WERI-Rb-1 (cell line): ENCODE data around the gene ZBTB4.

Experiments used
- DNase-seq: peaks from one replicate; pipeline ENCODE4 v3.0.0-alpha.2; 2020
- H3K27ac ChIP-seq: fragments of 250-450 bp; sonication (Bioruptor Pico); 2 replicates; pipeline ENCODE4 v1.5.1; 2020; ENCODE audit warnings: mild to moderate bottlenecking, moderate library complexity
- H3K27me3 ChIP-seq: fragments of 250-450 bp; sonication (Bioruptor Pico); 2 replicates; pipeline ENCODE4 v1.5.1; 2021; ENCODE audit warnings: mild to moderate bottlenecking, low read depth, moderate library complexity; ENCODE audit not compliant: insufficient read depth, severe bottlenecking
- H3K36me3 ChIP-seq: fragments of 250-450 bp; sonication (Bioruptor Pico); 2 replicates; pipeline ENCODE4 v1.5.1; 2020; ENCODE audit warnings: mild to moderate bottlenecking, moderate library complexity
- H3K4me3 ChIP-seq: 2 replicates; pipeline ENCODE4 v1.5.1; 2011; ENCODE audit warnings: low read depth, mild to moderate bottlenecking, control low read depth, low read length
- H3K9me3 ChIP-seq: fragments of 250-450 bp; sonication (Bioruptor Pico); 2 replicates; pipeline ENCODE4 v1.5.1; 2021; ENCODE audit warnings: mild to moderate bottlenecking, moderate library complexity; ENCODE audit not compliant: severe bottlenecking
- CTCF ChIP-seq: IDR thresholded peaks from 2 replicates; pipeline ENCODE4 v1.5.1; 2011; ENCODE audit warnings: low read depth, mild to moderate bottlenecking, control low read depth, inconsistent platforms, low read length

The ZBTB4 gene

GRCh38 chr17:7445619-7445968 is 33.8 kb downstream of the ZBTB4 start:
- Histone ChIP-seq H3K36me3 (no peaks in the 10 kb centered on the region), H3K27me3 (no peaks in the 10 kb centered on the region), H3K4me3 (no peak overlapping the region), H3K9me3 (no peaks in the 10 kb centered on the region), H3K27ac (no peak overlapping the region)
- no peak for TF ChIP-seq CTCF
- DNase-seq: no peak

DNA sequence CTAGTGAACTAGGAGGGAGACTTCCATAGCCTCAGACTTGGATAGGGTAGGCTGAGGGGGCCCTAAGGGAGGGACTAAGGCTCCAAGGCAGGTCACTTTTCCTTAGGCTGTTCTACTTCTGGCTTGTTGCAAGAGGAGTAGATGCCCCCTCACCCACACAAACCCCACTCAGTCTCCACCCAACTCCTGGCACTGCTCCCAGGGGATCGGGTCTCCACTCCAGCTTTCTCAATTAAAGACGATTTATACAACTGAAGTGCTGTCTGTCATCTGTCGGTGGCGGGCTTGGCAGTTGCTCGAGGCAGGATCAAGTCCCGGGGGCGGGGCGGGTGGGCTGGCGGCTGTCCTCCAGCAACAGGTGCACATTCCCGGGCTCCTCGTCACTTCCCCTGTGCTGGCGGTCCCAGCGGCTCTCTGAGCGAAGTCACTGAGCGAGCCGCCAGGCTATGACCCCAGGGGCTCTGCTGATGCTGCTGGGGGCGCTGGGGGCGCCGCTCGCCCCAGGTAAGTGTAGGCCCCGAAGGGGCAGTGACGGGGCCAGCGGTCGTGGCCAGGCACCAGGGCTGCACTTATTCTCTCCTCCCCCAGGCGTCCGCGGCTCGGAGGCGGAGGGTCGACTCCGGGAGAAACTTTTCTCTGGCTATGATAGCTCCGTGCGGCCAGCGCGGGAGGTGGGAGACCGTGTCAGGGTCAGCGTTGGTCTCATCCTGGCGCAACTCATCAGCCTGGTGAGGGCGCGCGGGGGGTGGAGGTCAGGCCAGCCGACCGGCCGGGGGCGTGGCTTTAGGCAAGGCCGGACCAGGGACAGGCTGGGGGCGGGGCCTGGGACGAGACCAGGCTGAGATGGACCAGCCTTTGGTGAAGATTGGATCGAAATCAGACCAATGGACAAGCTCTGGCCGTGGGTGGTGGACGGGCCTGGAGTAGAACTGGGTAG is 34.5 kb downstream of the ZBTB4 start, which contains the start of gene CHRNB1:
Gene CHRNB1, plus strand, starts transcription at position 380 of the 937 bp plus-strand sequence. Its CDS starts 67 bp downstream, at position 447.
- TF ChIP-seq CTCF: no peak
- no peak within 1 kb of the TSS for H3K27ac ChIP-seq

GRCh38 chr17:7443499-7444485 is 35.6 kb downstream of the ZBTB4 start:
- no peak overlapping the region for H3K27ac ChIP-seq
- H3K27me3 ChIP-seq: peaks cover 3% of the 10 kb centered on the region
- no peaks in the 10 kb centered on the region for H3K36me3 ChIP-seq
- no peak for TF ChIP-seq CTCF
- no peak overlapping the region for H3K4me3 ChIP-seq
- no peaks in the 10 kb centered on the region for H3K9me3 ChIP-seq
- DNase-seq: no peak

More for the DNA sequence above, 34.5 kb downstream of the ZBTB4 start, which contains the start of gene CHRNB1:
- DNase-seq: no peak
- Histone ChIP-seq H3K9me3 (no peaks in the 10 kb centered on the region), H3K27me3 (no peaks in the 10 kb centered on the region), H3K36me3 (no peaks in the 10 kb centered on the region), H3K4me3 (no peak within 1 kb of the TSS)

- Histone ChIP-seq H3K27ac (no peak overlapping the region), H3K27me3 (peaks cover 7% of the 10 kb centered on the region), H3K9me3 (no peaks in the 10 kb centered on the region), H3K4me3 (no peak overlapping the region), H3K36me3 (no peaks in the 10 kb centered on the region)
- no peak for DNase-seq
- no peak for TF ChIP-seq CTCF
These were observed 37.3 kb downstream of the ZBTB4 start for GRCh38 chr17:7442142-7442541.

DNA sequence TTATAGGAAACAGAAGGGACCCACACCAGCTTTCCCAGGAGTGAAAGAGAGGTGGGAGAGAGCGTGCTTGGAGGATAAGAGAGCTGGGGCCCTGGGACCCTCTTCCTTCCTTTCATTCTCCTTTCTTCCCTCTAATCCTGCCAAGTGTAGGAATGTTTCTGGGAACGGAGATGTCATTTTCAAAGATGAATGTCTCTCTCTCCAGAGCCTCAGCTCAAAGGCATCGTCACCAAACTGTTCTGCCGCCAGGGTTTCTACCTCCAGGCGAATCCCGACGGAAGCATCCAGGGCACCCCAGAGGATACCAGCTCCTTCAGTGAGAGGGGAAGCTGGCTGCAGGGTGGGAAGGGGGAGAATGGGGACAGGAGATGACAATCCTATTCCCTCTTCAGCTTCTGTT is 38.2 kb downstream of the ZBTB4 start:
- no peaks in the 10 kb centered on the region for H3K36me3 ChIP-seq
- H3K9me3 ChIP-seq: no peaks in the 10 kb centered on the region
- peaks cover 10% of the 10 kb centered on the region for H3K27me3 ChIP-seq
- no peak overlapping the region for H3K27ac ChIP-seq
- no peak for TF ChIP-seq CTCF
- no peak for DNase-seq
- no peak overlapping the region for H3K4me3 ChIP-seq
